Parathyroid adenoma (tissue), 2 donors: ENCODE data around the gene MMS19.
"Not testable (repeated sequence)": the region's sequence is repeated elsewhere in the genome, so short reads cannot be mapped to it uniquely, and the experiment has no call there.

Experiments
- H2AFZ ChIP-seq: fragments of 300-600 bp; sonication (generic); one replicate; pipeline ENCODE4 v1.7.0; 2017; ENCODE audit warnings: antibody characterized with exemption, mild to moderate bottlenecking
- H3K27ac ChIP-seq: fragments of 300-600 bp; sonication (generic); one replicate; pipeline ENCODE4 v1.7.0; 2017
- H3K27me3 ChIP-seq: fragments of 300-600 bp; sonication (generic); one replicate; pipeline ENCODE4 v1.7.0; 2017; ENCODE audit warnings: low read length; ENCODE audit not compliant: control insufficient read depth, insufficient read depth
- H3K36me3 ChIP-seq: fragments of 300-600 bp; sonication (generic); one replicate; pipeline ENCODE4 v1.7.0; 2017; ENCODE audit warnings: low read length; ENCODE audit not compliant: control insufficient read depth, insufficient read depth
- H3K4me1 ChIP-seq: fragments of 300-600 bp; sonication (generic); one replicate; pipeline ENCODE4 v1.7.0; 2017; ENCODE audit warnings: control low read depth
- H3K4me2 ChIP-seq: fragments of 300-600 bp; sonication (generic); one replicate; pipeline ENCODE4 v1.7.0; 2017; ENCODE audit warnings: low read length
- H3K4me3 ChIP-seq: fragments of 300-600 bp; sonication (generic); one replicate; pipeline ENCODE4 v1.7.0; 2017; ENCODE audit warnings: low read depth, low read length
- H3K79me2 ChIP-seq: fragments of 300-600 bp; sonication (generic); one replicate; pipeline ENCODE4 v1.7.0; 2017; ENCODE audit warnings: control low read depth
- H3K9ac ChIP-seq: fragments of 300-600 bp; sonication (generic); one replicate; pipeline ENCODE4 v1.7.0; 2017; ENCODE audit warnings: mild to moderate bottlenecking
- H3K9me3 ChIP-seq: fragments of 300-600 bp; sonication (generic); one replicate; pipeline ENCODE4 v1.7.0; 2017; ENCODE audit warnings: low read length; ENCODE audit not compliant: control insufficient read depth
- TF ChIP-seq, protein P1 (sequence below): fragments of 300-600 bp; sonication (generic); IDR thresholded peaks from one replicate; pipeline ENCODE4 v1.7.0; 2017; ENCODE audit warnings: antibody characterized with exemption, mild to moderate bottlenecking
- donor health status: primary hyperparathyroidism.

Gene MMS19

DNA sequence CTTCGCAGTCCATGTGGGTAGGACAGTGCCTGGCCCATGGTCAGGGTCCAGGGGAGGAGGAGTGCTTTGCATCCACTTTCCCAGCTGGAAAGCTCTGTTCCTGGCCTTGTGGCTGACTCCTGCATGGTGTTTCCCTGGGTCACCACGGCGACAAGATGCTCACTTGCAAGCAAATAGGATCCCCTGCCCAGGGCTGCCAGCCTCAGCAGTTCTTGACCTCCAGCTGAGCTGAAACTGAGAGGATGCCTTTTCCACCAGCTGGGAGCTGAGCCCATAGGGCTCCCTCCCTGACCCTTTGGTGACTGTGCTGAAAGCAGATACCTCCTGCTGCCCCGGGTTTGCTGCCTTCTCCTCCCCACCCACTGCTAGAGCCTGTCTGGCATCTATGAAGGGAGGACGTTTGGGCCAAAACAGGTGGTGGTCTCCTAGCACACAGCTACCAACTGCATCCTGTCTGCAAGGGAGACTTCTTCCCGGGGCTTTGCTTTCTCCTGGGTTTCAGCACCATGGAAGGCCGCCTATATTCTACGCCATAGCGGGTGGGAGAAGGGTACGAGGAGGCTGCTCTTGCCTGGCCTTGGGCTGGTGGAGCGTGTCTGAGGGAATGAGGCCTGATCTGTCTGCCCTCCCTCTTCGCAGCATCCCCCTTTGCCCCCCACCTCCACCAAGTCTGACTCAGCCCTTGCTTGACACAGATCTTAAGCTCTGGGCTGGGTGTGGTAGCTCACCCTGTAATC is 34.9 kb upstream of the MMS19 start:
- H3K9ac ChIP-seq, result no peak overlapping the region
- no peaks in the 10 kb centered on the region for H3K27me3 ChIP-seq
- H3K4me3 ChIP-seq, result no peak overlapping the region
- no peak overlapping the region for H3K27ac ChIP-seq
- H3K4me1 ChIP-seq, result no peaks in the 10 kb centered on the region
- no peak overlapping the region for H2AFZ ChIP-seq
- no peaks in the 10 kb centered on the region for H3K36me3 ChIP-seq
- no peak overlapping the region for H3K4me2 ChIP-seq
- H3K9me3 ChIP-seq, result no peaks in the 10 kb centered on the region
- TF ChIP-seq, protein P1, sequence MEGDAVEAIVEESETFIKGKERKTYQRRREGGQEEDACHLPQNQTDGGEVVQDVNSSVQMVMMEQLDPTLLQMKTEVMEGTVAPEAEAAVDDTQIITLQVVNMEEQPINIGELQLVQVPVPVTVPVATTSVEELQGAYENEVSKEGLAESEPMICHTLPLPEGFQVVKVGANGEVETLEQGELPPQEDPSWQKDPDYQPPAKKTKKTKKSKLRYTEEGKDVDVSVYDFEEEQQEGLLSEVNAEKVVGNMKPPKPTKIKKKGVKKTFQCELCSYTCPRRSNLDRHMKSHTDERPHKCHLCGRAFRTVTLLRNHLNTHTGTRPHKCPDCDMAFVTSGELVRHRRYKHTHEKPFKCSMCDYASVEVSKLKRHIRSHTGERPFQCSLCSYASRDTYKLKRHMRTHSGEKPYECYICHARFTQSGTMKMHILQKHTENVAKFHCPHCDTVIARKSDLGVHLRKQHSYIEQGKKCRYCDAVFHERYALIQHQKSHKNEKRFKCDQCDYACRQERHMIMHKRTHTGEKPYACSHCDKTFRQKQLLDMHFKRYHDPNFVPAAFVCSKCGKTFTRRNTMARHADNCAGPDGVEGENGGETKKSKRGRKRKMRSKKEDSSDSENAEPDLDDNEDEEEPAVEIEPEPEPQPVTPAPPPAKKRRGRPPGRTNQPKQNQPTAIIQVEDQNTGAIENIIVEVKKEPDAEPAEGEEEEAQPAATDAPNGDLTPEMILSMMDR, result no peak
- H3K79me2 ChIP-seq, result peaks cover 17% of the 10 kb centered on the region

DNA sequence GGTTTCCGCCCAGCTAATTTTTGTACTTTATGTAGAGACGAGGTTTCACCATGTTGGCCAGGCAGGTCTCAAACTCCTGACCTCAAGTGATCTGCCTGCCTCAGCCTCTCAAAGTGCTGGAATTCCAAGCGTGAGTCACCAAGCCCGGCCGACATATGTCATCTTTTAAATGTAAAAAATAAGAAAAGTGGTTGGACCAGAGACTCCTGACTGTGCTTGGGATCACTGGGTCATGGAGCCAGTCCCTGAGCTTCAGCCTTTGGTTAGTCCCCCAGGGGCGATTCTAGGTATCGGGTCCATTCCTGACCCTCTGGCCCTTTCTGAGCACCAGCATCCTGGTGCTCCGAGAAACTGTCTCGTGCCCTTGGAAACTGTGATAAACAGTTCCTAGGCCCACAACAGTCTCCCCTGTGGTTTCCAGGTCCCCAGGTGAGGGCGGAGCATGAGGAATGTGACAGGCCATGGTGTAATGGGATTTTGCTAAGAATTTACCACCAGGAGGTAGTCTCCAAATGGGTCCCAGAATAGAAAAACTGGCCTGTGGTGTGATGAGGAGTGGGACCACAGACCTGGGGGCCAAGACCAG is 33.3 kb upstream of the MMS19 start:
- Histone ChIP-seq H3K9ac (no peak overlapping the region), H3K27ac (no peak overlapping the region), H3K4me1 (no peaks in the 10 kb centered on the region), H3K9me3 (no peaks in the 10 kb centered on the region), H3K4me3 (no peak overlapping the region), H3K79me2 (peaks cover 14% of the 10 kb centered on the region), H3K27me3 (no peaks in the 10 kb centered on the region), H2AFZ (no peak overlapping the region), H3K36me3 (no peaks in the 10 kb centered on the region), H3K4me2 (no peak overlapping the region)
- TF ChIP-seq, protein P1, result no peak

DNA sequence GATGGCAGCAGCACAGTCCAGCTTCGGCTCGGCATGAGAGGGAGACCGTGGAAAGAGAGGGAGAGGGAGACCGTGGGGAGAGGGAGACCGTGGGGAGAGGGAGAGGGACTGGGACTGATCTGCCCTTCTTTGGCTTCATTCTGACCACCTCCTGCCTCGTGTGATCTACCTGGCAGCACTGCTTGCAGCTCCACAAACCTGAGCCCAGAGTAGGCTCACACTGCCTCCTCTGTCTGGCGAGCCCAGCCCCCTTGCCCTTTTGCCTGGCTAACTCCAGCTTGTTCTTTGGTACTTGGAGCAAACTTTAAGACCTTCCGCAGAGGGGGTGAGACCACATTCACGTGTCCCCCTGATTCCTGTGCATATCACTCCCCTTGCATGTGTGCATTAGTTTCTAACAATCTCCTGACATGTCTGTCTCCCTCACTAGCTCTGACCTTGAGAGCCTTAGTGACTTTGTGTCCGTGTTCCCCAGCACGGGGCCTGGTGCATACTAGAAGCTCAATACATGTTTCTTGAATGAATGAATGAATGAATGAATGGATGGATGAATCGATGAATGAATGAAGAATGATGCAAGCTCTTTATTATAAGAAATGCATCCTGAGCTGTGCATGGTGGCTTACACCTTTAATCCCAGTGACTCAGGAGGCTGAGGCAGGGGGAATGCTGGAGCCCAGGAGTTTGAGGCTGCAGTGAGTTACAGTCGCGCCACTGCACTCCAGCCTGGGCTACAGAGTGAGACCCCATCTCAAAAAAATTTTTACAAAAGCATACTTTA is 31.7 kb upstream of the MMS19 start:
- H3K27ac ChIP-seq, result no peak overlapping the region
- H3K36me3 ChIP-seq, result no peaks in the 10 kb centered on the region
- no peaks in the 10 kb centered on the region for H3K27me3 ChIP-seq
- no peak overlapping the region for H3K4me3 ChIP-seq
- TF ChIP-seq, protein P1, result no peak
- peaks cover 8% of the 10 kb centered on the region for H3K79me2 ChIP-seq
- no peak overlapping the region for H2AFZ ChIP-seq
- no peak overlapping the region for H3K4me2 ChIP-seq
- no peak overlapping the region for H3K9ac ChIP-seq
- no peaks in the 10 kb centered on the region for H3K9me3 ChIP-seq
- no peaks in the 10 kb centered on the region for H3K4me1 ChIP-seq

DNA sequence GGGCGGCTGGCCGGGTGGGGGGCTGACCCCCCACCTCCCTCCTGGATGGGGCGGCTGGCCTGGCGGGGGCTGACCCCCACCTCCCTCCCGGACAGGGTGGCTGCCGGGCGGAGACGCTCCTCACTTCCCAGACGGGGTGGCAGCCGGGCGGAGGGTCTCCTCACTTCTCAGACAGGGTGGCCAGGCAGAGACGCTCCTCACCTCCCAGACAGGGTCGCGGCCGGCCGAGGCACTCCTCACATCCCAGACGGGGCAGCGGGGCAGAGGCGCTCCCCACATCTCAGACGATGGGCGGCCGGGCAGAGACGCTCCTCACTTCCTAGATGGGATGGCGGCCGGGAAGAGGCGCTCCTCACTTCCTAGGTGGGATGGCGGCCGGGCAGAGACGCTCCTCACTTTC is 30.7 kb upstream of the MMS19 start:
- H3K27ac ChIP-seq, H3K36me3 ChIP-seq, H3K9me3 ChIP-seq, H3K27me3 ChIP-seq, H3K9ac ChIP-seq, H3K79me2 ChIP-seq, H3K4me1 ChIP-seq, H2AFZ ChIP-seq, H3K4me3 ChIP-seq, H3K4me2 ChIP-seq: not testable (repeated sequence)

DNA sequence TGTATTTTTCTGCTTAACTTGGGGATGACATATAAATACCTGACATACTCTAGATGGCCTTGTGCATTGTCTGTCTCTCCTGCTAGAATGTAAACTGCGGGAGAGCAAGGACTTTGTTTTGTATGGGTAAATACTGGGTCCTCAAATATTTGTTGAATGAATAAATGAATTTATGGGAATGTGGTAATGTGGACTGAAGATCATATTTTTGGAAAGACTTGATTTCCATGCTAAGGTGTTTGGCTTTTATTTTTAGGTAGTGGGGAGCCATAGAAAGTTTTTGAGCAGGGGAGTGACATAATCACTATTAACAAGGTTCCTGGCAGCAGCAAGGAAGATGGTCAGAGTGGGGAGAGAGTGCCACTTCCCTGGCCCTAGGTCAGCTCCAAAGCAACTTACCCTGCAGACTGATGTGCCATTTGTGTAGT is 27.5 kb upstream of the MMS19 start:
- Histone ChIP-seq H3K36me3 (no peaks in the 10 kb centered on the region), H3K27ac (no peak overlapping the region), H3K4me2 (no peak overlapping the region), H2AFZ (no peak overlapping the region), H3K4me3 (no peak overlapping the region), H3K9me3 (no peaks in the 10 kb centered on the region), H3K9ac (no peak overlapping the region), H3K4me1 (peaks cover 4% of the 10 kb centered on the region), H3K79me2 (peaks cover 9% of the 10 kb centered on the region), H3K27me3 (no peaks in the 10 kb centered on the region)
- TF ChIP-seq, protein P1, result no peak
